GM21717 (cell line): ENCODE measurements around the gene SYT1.
A peak's percentile ranks its signal among the peaks of the same experiment; 100 is the strongest.

Source experiments
- ATAC-seq: cut with Tn5 transposase; IDR thresholded peaks from one replicate; pipeline ENCODE4 v1.9.1; 2021; ENCODE audit warnings: mild to moderate bottlenecking, moderate library complexity; ENCODE audit not compliant: unreplicated experiment

The SYT1 gene

DNA sequence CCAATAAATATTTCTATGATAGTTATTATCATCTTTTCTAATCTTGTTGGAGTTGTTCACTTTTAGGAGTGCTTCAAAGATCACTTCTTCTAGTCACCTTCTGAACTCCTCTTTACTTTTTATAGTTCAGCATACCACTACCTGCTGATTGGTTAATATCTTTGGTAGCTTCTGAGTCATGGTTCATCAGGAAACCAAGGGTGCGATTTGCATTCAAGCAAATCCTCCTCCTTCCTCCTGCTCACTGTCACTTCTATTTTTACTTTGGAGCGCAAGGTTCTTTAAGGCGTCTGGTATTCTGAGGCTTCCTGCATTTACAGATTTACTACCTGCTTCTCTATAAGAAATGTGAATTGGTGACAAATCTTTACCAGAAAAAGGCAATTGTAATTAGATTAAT lies 24.0 kb downstream of the SYT1 start:
- ATAC-seq, result peak; percentile 90

DNA sequence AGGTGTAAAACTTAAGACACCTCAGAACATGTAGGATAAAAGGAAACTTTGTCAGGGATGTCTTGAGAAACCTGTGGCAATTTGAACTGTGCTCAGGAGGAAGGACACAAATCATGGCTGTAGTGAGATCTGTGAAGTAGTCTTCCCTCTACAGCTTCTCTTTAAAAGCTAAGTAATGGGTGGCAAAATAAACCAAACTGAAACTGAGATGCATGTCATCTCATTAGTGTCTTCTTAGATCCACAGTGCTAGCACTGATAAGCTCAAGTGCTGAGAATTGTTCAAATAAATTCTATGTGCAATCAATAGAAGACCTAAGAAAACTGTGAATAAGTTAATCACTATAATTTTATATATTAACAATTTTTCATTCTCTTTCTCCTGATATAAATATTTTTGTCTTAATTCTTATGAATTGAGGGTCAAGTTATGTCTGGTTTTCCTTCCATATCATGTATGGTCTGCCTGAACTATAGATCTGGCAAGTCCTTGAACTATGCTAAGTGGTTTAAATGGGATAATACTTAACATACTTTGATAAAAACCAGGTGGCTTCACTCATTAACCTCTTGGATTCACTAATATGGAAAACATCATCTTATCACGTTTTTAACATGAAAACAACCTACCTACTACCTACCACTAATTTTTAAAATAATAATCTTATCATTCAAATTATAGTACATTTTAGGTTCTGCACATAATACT lies 27.2 kb downstream of the SYT1 start:
- ATAC-seq, result no peak

DNA sequence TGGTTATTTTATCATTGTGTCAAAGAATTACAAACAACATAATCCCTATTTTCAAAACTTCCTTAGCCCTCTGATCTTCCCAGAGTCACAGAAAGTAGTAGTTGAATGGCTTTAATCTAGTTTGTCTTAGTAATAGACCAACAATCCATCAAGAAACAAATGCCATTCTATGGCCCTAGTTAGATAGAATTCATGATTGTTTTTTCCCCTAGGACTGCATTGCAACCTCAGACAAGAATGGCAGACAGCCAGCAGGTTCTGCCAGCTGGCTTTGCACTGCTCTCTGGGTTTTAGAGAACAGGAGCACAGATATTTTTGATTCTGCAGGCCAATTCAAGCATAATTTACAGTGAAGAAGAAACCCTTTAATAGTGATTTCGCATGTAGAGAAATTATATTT lies 33.8 kb downstream of the SYT1 start:
- ATAC-seq, result no peak

DNA sequence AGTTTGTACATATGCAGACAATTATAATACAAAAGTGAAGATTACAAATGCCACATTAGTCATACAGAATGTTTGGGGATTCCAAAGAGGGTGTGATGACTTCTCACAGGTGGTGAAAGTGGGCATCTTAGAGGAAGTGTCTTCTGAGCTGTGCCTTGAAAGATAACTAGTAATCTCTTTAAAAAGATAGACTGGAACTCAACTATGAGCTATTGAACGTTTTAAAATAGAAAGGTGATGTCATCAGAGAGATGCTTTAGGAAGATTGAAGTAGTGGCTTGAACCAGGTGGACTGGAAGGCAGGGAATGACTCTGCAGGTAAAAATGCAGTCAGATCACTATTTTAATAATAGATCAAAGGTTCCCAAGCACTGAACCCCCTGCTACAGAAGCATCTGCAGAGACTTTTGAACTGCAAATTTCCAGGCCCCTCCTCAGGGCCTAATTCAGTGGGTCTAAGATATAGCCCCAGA lies 50.3 kb downstream of the SYT1 start:
- ATAC-seq, result no peak

DNA sequence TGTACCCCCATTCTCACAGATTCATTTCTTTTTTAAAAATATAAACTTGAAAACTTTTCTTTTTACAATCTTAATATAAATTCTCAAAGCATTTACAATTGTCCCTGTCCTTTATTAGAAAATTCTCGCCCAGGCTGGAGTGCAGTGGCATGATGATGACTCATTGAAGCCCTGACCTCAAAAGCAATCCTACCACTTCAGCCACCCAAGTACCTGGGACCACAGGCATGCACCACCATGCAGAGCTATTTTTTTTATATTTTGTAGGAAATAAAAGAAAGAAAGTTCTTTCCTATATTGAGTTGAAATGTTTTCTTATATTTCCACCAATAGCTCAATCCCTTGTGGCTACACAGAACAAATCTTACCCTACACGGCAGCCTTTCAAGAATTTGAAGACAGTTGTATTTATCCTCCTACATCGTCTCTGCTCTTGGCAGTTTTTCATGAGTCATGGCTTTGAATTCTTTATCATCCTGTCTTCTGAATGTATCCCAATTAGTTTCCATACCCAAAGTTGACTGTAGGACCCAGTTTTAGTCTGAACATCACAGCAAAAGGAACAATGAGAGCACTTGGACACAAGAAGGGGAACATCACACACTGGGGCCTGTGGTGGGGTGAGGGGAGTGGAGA lies 52.4 kb downstream of the SYT1 start:
- ATAC-seq, result no peak

DNA sequence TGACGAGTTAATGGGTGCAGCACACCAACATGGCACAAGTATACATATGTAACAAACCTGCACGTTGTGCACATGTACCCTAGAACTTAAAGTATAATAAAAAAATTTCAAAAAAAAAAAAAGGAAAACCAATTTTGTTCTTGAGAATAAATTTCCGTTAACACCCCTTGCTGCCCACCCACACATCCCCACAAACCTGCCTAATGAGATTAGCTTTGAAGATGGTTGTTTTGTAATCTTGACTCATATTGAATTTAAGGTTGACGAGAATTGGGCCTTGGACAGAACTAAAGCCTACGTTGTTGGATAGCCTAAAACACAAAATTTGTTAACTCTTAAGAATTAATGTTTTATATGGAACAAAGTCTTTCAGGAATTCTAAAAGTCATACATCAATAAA lies 52.9 kb downstream of the SYT1 start:
- ATAC-seq, result no peak

DNA sequence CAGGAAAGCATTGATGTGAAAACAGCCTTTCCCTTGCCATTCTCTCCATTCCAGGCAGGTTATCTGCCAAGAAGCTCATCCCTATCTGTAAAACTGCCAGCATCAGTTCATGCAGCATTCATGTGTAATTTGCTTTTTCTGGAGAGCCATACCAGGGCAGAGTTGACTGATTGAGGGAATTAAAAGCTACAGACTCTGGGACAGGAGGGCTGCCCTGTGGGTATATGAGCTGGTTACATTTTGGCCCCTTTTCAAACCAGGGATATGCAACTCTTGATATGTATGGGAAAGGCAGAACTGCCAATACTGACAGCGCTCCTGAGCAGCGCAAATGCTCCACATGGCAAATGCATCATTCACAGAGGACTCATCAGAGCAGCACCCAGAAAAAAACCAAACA lies 53.7 kb downstream of the SYT1 start:
- no peak for ATAC-seq

DNA sequence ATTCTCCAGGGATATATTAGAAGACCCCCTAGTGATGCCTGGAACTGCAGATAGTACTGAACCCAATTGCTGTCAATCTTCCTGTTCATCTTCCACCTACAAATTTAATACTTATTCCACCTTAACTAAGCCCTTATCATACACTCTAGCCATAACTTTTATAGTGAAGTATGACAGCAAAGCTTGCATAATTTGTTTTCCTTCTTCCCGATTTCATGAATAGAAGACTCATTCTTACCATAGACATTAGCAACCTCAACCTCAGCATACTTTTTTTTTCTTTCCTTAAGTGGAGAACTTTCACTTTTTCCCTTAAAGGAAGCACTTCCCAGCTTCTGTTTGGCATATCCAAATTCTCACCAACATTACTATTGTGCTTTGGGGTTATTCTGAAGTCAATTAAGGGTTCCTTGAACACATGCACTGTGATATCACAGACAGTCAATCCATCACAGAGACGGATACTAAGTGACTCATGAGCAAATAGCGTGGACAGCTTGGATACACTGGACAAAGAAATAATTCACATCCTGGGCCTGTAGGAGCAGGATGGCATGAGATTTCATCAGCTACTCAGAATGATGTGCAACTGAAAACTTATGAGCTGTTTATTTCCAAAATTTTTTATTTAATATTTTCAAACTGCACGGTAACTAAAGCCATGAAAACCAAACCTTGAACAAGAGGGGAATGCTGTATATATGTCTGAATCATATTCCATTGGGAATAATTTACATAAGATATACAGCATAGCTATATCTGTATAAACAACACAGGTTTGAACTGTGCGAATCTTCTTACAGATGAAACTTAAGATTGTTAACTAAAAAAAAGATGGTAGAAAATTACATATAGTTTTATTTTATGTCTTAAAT lies 63.9 kb downstream of the SYT1 start:
- no peak for ATAC-seq

DNA sequence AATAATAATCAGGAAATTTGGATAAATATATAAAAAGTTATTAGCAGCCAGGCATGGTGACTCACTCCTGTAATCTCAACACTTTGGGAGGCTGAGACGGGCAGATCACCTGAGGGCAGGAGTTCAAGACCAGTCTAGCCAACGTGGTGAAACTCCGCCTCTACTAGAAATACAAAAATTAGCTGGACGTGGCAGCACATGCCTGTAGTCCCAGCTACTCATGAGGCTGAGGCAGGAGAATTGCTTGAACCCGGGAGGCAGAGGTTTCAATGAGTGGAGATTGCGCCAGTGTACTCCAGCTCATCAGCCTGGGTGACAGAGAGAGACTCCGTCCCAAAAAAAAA lies 64.5 kb downstream of the SYT1 start:
- ATAC-seq, result no peak

DNA sequence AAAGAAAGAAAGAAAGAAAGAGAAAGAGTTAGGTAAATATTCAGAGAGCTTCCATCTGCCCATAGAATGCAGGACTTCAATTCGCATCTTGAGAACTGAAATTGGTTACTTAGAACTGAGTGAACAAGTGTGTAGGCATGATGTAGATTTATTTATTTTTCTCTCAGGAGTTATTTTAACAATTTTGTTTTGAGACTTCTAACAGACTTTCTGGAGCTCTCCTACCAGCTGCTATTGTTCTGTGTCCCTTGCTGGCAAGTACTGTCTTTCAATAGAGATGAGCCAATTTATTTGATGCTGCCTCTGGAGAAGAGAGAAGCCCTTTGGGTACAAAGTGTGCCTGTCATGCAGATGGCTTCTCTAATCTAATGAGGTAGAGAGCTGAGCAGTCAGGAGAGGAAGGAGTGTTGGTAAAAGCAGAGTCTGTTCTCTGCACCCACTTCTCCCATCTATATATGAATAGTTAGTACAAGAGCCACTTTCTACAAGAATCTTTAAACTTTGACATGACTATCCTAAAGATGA lies 67.0 kb downstream of the SYT1 start:
- ATAC-seq, result no peak

DNA sequence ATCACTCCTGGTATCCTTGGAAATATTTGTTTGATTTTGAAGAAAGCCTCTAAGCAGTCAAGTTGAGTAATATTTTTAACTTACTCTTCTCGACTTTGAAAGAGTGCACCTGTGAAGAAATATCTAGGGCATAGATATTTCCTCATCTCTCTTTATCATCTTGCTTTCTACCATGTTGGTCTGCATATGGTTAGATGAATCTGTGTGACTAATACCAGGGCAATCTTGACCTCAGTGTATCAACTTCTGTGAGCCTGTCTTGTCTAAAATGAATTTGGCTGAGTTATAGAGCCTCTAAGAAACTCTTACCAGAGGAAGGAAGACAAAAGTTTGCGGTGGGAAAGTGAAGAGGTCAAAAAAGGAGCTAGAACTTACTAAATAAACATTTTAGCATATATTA lies 68.4 kb downstream of the SYT1 start:
- no peak for ATAC-seq

DNA sequence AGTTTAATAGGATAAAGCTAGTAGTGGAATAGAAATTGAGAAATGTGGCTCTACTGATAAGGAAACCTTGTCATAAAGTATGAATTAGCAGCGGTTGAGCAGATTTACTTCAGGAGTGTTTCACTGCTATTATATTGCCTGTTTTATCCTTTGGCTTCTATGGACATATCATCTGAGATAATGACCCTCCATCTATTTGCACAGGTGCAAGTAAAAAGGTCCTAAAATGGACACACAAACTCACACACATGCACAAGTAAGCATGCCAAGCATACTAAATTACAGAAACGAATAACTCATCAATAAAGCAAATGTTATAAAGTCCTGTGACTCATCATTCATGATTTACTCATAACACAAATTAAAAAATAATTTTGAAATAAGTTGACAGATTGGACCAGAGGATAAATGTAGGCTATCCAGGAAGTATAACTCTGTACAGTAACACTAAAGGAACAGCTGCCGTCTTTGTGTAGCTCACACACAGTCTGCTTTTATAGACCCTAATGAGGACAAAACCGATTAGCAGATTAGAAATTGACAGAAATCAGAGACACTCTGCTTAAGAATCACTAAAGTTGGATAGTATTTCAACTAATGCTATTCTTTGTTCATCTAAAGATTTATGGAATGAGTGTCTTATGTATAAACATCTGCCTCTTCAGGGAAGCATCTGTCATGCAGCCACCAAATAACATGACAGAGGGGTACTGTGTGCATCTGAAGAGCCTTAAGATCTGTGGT lies 73.9 kb downstream of the SYT1 start:
- ATAC-seq, result no peak

DNA sequence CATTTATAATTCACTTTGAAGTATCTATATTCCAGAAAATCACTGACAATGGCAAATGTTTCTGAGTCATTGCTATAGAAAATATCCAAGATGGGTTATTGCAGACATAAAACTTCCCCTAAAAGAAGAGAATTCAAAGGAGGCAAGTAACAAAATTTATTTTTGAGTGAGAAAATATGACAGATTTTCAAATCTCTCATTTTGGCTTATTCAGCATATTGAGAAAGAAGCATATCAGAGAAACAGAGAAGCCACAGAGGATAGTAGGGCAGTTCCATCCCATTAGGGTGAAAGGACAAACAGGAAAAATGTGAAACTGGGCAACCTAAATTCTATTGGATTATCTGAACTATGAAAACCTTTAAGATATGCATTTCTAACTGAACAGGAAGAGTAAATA lies 85.0 kb downstream of the SYT1 start:
- no peak for ATAC-seq

DNA sequence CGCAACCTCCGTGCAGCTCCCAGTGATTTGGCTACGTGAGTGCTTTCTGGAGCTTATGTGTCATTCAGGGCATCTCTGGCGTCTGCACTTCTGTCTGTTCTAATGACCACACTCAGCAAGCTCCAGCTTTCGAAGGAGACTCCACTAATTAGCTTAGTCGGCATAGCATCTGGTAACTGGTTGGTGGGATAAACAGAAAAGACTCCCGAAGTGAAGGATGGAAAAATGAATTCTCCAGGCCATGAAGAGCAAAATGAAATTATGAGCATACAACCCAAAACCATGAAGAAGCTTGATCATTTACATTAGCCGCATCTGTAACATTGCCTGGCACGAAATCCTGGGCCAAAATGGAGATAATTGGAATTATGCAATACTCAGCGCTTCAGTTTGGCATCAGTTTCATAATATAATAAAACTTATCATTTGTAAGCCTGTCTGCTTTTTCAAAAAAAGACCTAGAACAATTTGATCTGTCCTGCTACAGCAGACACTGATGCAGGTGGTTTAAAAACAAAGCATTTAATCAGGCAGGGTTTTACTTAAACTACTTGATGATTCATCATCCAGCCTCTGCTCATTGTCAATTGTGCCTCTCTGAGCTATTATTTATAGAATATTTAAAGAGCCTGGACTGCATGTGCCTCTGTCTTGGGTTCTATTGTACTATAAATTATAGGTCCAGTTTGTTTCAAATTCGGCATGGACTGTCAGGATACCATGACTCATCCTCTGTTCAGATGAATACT lies 87.4 kb downstream of the SYT1 start:
- ATAC-seq, result no peak

DNA sequence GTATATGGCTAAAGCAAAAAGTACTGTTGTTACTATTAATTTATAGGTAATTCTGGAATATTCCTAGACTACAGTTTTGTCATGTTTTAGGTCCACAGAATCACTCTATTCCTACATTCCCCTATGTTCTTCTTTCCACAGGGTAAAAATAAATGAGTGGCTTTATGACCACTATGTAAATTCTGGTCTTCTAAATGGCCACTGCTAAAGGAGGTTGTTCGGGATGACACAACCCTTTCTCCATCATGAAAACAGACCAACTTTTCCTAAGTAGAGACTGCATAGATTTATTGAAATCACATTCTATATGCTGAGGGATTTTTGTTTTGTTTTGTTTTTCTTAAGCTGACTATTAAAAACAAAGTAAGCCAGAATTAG lies 88.0 kb downstream of the SYT1 start:
- no peak for ATAC-seq

DNA sequence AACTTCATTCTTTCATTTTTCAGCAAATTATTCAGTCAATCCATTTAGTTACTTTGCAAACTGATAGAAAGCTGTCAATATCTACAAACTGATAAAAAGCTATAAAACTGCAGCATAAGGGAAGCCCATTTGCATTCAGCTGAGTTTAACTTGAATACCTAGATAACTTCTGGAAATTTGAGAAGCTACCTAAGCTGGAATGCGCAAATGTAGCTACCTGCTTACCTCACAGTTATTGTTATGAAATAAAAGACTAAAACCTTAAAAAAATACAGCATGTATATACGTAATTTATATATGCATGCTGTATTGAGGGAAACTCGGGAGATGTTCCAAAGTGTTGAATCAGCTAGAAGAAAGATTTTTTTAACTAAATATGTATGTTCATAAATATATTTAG lies 94.4 kb downstream of the SYT1 start:
- ATAC-seq, result no peak

DNA sequence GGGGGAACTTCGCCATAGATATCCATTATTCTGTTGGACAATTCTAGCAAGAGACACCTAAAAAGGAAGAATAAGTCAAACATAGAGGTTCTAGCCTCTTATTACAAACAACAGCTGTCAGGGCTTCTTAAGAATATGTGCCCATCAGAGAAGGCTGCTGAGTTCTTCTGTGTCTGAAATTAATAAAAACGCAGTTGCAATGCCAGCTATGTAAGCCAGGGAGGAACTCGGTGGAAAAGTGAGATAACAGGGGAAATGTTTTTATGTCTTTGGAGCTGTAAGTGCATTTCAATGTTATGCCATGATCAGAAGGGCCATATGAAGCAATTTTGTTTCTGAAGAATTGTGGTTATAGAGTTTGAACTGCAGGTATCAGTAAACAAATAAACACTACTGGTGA lies 95.0 kb downstream of the SYT1 start:
- no peak for ATAC-seq

DNA sequence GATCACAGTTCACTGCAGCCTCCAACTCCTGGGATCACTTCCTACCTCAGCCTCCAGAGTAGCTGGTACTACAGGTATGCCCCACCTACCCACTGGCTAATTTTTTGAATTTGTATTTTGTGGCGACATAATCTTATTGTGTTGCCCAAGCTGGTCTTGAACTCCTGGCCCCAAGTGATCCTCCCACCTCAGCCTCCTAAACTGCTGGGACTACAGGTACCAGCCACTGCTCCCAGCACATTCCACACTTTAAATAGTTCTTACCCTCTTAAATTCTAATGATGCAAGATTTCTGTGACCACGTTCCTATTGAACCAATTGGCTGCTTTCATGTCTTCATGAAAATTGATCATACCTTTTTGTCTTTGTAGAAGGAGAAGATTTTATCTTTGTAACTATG lies 96.6 kb downstream of the SYT1 start:
- no peak for ATAC-seq

DNA sequence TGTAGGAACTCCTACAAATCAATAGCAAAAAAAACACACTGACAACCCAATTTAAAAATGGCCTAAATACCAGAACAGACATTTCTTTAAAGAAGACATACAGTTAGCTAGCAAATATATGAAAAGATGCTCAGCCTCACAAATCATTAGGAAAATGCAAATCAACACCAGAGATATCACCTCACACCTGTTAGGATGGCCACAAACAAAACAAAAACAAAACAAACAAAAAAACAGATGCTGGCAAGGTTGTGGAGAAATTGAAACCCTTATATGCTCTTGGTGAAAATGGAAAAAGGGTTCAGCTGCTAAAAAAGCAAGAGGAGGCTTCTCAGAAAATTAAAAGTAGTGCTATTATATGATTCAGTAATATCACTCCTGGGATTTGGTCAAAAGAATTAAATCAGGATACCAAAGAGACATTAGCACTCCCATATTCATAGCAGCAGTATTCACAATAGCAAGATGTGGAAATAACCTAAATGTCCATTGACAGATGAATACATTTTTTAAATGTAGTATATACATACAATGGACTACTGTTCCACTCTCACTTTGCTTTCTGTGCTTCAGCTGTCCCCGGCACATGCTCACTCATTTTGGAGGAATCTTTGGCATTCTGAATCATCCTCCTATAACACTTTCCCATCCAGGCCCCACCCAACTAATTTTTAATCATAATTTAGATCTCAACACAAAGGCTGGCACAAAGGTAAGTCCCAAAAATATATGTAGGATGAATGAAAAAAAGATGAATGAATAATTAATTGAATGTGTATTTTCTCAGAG lies 99.1 kb downstream of the SYT1 start:
- ATAC-seq, result no peak

DNA sequence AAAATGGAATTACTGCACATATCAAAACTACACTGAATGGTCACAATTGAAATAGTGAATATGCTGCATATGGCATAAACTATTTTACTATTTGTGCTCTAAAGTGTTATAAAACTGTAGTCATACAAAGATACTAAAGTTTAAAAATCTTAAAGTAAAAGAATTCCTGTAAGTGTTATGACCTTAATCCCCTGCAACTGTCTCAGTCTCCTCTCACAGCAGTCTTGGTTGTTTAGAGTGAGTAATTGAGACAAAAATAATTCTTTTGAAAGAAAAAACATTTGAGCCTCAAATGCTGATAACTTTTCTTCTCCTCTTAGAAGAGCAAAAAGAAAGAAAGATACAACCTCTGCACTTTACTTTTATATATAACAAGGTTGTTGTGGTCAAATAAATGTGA lies 99.9 kb downstream of the SYT1 start:
- ATAC-seq, result no peak
